ENCODE measurements around the gene RAD23B. TPM values are rescaled to one million over a fixed set of nuclear protein-coding genes. Genes with fewer than 3 reads are reported as not detected.

RAD23B gene
- total RNA-seq, result 10 to 100 TPM; 33.3 to 57.4 TPM

DNA sequence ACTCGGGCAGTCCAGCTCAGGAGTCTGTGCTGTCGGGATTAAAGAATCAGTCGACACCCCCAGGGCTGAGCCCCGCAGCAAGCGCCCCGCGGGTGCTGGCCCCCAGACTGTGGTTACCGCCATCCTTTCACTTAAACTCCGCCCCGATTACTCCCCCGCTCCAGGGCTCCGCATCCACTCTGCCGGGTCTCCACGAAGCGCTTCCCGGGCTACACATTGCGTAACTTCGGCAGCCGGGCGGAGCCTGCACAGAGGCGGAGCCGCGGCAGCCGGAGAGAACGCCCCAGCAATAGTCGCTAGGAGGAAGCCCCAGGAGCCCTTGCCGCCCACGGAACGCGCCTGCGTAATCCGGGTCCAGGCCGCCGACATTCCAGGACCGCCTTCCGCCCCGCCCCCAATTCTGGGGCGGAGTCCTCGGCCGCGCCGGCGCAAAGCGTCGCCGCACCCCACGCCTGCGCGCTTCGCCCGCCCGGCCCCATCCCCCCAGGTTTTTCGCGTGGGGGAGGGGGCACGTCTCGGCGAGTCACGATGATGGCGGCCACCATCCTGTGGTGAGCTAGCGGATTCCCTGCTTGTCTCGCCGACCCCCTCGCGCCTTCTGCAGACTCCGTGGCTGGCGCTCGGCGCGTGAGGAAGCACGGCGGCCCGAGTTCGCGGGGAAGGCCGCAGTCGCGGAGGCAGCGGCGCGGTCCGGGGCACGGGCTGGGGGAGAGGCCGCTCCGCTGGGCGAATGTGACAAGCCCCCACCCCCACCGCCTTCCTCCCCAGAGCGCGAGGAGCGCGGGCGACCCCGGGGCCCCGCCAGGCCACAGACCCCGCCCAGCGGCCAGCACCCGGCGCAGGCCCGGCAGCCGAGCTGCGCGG lies at the start of gene RAD23B:
Gene RAD23B (plus strand): TSS at position 521 of the 864 bp plus-strand sequence. CDS start 351 bp downstream, outside the sequence.
- Histone ChIP-seq H3K9me3 (no peaks in the 10 kb centered on the region), H3K27ac (peak within 1 kb of the TSS; percentile 97 to 98), H3K4me3 (peak within 1 kb of the TSS; percentile 90), H3K27me3 (replicated peaks; ENCODE audit: insufficient read depth) (no peaks in the 10 kb centered on the region), H3K36me3 (no peaks in the 10 kb centered on the region), H3K4me1 (ENCODE audit: control insufficient read depth in 1 of 2, low read depth in 2 of 2) (peaks cover 24 to 39% of the 10 kb centered on the region in 2 donors)
- ATAC-seq (ENCODE audit: insufficient number of reproducible peaks, low FRiP score, low read depth), result peak; percentile 98
- TF ChIP-seq CTCF (IDR thresholded peaks at IDR 0.05), result no peak
- DNase-seq (ENCODE audit: low spot score), result peak; percentile 88

DNA sequence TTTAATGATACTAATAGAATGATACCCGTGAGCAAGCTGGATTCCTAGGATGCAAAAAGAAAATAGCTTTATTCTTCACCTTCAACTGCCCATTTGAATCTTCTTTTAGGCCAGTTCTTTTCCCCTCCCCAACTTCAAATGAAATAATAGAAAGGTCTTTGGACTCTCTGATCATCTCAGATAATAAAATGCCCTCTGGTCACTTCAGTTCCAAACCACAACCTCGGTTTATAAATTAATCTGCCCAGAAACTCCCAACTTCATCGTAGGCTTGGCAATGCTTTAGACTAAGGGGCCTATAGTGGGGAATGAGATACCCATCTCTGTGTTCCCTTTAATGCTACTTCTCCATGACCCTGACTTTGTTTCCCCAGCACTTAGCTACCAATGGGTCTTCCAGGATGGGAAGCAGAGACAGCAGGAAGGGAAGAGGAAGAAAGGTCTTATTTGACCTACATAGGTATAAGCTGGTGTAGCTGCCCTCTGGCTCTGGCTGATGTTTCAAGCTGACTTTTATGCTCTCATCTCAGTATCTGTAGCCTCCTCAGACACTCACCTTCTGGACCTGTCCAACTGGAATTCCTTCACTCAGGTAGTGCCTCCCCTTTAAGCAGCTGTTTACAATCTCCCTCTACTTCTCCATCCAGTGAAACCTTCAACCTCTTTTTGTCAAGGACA lies 47.2 kb upstream of the RAD23B start:
- H3K36me3 ChIP-seq, result no peaks in the 10 kb centered on the region
- no peak overlapping the region for H3K4me3 ChIP-seq
- no peak overlapping the region for H3K27ac ChIP-seq
- H3K4me1 ChIP-seq (ENCODE audit: control insufficient read depth in 1 of 2, low read depth in 2 of 2), result no peaks in the 10 kb centered on the region
- no peak for TF ChIP-seq CTCF (IDR thresholded peaks at IDR 0.05)
- no peaks in the 10 kb centered on the region for H3K9me3 ChIP-seq
- ATAC-seq (ENCODE audit: insufficient number of reproducible peaks, low FRiP score, low read depth), result no peak
- H3K27me3 ChIP-seq (replicated peaks; ENCODE audit: insufficient read depth), result no peaks in the 10 kb centered on the region
- no peak for DNase-seq (ENCODE audit: low spot score)

DNA sequence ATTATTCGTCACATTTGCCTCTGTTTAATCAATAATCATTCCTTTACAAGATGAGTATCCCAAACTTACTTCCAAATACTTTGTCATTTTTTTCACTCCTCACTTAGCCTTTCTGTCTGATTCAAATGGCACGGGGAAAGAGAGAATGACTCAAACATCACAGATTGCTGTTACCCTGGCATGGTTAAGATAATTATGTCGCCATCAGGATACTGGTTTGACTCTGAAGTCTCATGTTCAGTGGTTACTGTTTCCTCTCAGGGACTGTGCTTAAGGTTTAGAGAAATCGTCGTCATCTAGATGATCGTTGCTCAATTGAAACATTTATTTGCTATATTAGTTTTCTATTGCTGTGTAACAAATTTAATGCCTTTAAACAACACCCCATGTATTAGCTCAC lies 45.2 kb upstream of the RAD23B start:
- no peak for DNase-seq (ENCODE audit: low spot score)
- ATAC-seq (ENCODE audit: insufficient number of reproducible peaks, low FRiP score, low read depth), result no peak
- TF ChIP-seq CTCF (IDR thresholded peaks at IDR 0.05), result no peak
- no peak overlapping the region for H3K27ac ChIP-seq
- no peaks in the 10 kb centered on the region for H3K36me3 ChIP-seq
- H3K9me3 ChIP-seq, result no peaks in the 10 kb centered on the region
- H3K4me3 ChIP-seq, result no peak overlapping the region
- H3K4me1 ChIP-seq (ENCODE audit: control insufficient read depth in 1 of 2, low read depth in 2 of 2), result no peaks in the 10 kb centered on the region
- H3K27me3 ChIP-seq (replicated peaks; ENCODE audit: insufficient read depth), result no peaks in the 10 kb centered on the region

GRCh38 chr9:107239474-107239873 lies 43.6 kb upstream of the RAD23B start:
- H3K4me1 ChIP-seq (ENCODE audit: control insufficient read depth in 1 of 2, low read depth in 2 of 2), result no peaks in the 10 kb centered on the region
- no peaks in the 10 kb centered on the region for H3K9me3 ChIP-seq
- H3K36me3 ChIP-seq, result no peaks in the 10 kb centered on the region
- no peak for DNase-seq (ENCODE audit: low spot score)
- ATAC-seq (ENCODE audit: insufficient number of reproducible peaks, low FRiP score, low read depth), result no peak
- no peak for TF ChIP-seq CTCF (IDR thresholded peaks at IDR 0.05)
- H3K4me3 ChIP-seq, result no peak overlapping the region
- H3K27ac ChIP-seq, result no peak overlapping the region
- H3K27me3 ChIP-seq (replicated peaks; ENCODE audit: insufficient read depth), result no peaks in the 10 kb centered on the region

DNA sequence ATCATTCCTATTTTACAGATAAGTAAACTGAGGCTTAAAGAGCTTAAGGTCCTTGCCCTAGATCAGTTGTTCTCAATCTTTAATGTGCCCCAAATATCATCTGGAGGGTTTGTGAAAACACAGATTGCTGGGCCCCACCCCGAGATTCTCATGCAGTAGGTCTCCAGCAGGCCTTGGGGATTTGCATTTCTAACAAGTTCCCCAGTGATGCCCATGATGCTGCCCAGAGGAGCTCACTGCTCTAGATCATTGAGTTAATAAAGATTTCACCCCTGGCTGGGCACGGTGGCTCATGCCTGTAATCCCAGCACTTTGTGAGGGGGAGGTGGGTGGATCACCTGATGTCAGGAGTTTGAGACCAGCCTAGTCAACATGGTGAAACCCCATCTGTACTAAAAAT lies 42.8 kb upstream of the RAD23B start:
- DNase-seq (ENCODE audit: low spot score) (no peak), ATAC-seq (ENCODE audit: insufficient number of reproducible peaks, low FRiP score, low read depth) (no peak)
- H3K27me3 ChIP-seq (replicated peaks; ENCODE audit: insufficient read depth), result no peaks in the 10 kb centered on the region
- no peaks in the 10 kb centered on the region for H3K9me3 ChIP-seq
- no peak for TF ChIP-seq CTCF (IDR thresholded peaks at IDR 0.05)
- no peaks in the 10 kb centered on the region for H3K4me1 ChIP-seq (ENCODE audit: control insufficient read depth in 1 of 2, low read depth in 2 of 2)
- H3K27ac ChIP-seq, result no peak overlapping the region
- no peak overlapping the region for H3K4me3 ChIP-seq
- no peaks in the 10 kb centered on the region for H3K36me3 ChIP-seq

Measured in thoracic aorta (tissue), 2 donors.